ENCODE results near the gene DSTN.

Gene DSTN

GRCh38 chr20:17640146-17640874 is 70.4 kb downstream of the DSTN start:
- no peak for DNase-seq

- DNase-seq: no peak
Observed at GRCh38 chr20:17640875-17641378, 71.1 kb downstream of the DSTN start.

GRCh38 chr20:17641520-17641964 is 71.7 kb downstream of the DSTN start:
- no peak for DNase-seq

GRCh38 chr20:17641993-17642392 is 72.1 kb downstream of the DSTN start:
- no peak for DNase-seq

- no peak for DNase-seq
Observed at GRCh38 chr20:17642404-17643269, 72.8 kb downstream of the DSTN start.

GRCh38 chr20:17643531-17644188 is 73.8 kb downstream of the DSTN start:
- DNase-seq: no peak

GRCh38 chr20:17644451-17644850 is 74.6 kb downstream of the DSTN start:
- no peak for DNase-seq

GRCh38 chr20:17645010-17645409 is 75.1 kb downstream of the DSTN start:
- DNase-seq: no peak

GRCh38 chr20:17645546-17646208 is 75.8 kb downstream of the DSTN start:
- DNase-seq: no peak

- DNase-seq: no peak
Observed at GRCh38 chr20:17646209-17646960, 76.5 kb downstream of the DSTN start.

- no peak for DNase-seq
Observed at GRCh38 chr20:17646961-17647301, 77.1 kb downstream of the DSTN start.

- no peak for DNase-seq
Observed at GRCh38 chr20:17647391-17648314, 77.8 kb downstream of the DSTN start.

- DNase-seq: no peak
Observed at GRCh38 chr20:17648315-17648646, 78.4 kb downstream of the DSTN start.

- DNase-seq: no peak
Observed at GRCh38 chr20:17648791-17649730, 79.2 kb downstream of the DSTN start.

GRCh38 chr20:17650301-17651128 is 80.6 kb downstream of the DSTN start:
- no peak for DNase-seq

GRCh38 chr20:17651129-17651759 is 81.4 kb downstream of the DSTN start:
- no peak for DNase-seq

- DNase-seq: no peak
Observed at GRCh38 chr20:17651760-17652388, 82.0 kb downstream of the DSTN start.

GRCh38 chr20:17652411-17652810 is 82.5 kb downstream of the DSTN start:
- DNase-seq: no peak
